ENCODE data around the gene DDX43.
"Not testable (repeated sequence)": the region's sequence is repeated elsewhere in the genome, so short reads cannot be mapped to it uniquely, and the experiment has no call there.

Gene DDX43

DNA sequence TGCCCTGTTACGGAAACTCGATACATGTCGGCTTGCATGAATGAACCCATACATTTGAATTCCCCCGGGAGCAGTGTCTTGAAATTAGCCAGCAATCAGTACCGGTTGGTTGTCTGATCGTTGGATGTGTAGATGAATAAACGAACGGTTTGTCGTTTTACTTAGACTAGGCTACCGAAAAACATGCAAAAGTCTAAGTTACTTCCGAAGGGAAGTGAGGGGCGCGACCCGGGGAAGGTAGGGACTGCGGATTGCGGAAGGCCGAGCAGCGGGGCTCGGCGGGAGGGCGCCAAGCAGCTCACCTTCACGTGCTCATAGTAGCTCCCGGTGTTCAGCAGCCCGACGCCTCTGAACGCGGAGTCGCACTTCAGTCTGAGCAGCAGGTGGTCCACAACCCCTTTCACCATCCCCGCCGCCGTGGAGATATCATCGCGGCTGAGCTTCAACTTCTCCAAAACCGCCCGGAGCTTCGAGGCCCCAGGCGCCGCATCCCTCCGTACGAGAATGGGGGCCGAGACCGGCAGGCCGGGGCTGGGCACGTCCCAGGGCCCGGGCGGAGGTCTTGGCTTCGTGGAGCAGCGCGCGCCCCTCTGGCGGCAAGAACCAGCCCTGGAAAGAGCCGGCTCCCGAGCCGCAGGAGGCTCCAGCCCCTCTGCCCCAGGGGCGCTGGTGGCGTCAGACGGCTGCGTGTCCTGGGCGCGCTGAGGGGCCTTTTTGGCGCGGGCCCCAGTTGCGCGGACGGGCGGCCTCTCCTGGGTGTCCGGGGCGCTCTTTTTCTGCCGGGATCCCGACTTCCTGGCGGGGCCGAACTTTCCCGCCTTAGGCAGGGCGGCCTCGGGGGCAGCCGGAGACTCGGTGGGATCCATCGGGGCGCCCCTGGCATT is 56.8 kb downstream of the DDX43 start:
- Histone ChIP-seq H3K36me3 (ENCODE audit: control insufficient read depth, insufficient read depth, low read length, severe bottlenecking) (no peaks in the 10 kb centered on the region), H3K27me3 (replicated peaks; ENCODE audit: control insufficient read depth, insufficient read depth, low read length) (no peaks in the 10 kb centered on the region), H3K4me1 (ENCODE audit: control insufficient read depth, insufficient read depth, low read length) (peaks cover 7% of the 10 kb centered on the region), H3K9me3 (ENCODE audit: control insufficient read depth, low read length) (no peaks in the 10 kb centered on the region), H3K4me3 (ENCODE audit: low read length) (peak overlapping the region; percentile 87), H3K9ac (ENCODE audit: low read length) (peak overlapping the region; percentile 86)
- DNase-seq (ENCODE audit: low read depth) = peak; percentile 79

DNA sequence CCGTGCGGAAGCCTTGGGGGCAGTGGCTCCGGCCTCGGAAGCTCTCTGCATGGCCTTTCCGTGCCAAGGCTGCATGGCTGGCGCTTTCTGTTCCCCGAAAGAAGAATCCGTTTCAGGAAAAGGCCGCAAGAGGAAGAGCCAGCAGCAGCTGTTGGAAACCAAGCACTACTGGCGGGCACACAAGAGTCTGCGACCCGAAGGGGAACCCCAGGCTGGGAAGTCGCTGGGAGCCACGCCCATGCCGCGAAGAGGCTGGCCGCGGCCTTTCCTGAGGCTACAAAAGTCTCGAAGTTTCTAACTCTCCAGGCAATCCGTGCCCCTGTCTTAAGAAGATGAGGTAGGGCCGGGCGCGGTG is 57.5 kb downstream of the DDX43 start, which contains the start of gene CGAS:
Gene CGAS (minus strand): TSS at position 191 of the 355 bp plus-strand sequence. CDS start 116 bp downstream, at position 75.
- DNase-seq (ENCODE audit: low read depth) = peak; percentile 75

DNA sequence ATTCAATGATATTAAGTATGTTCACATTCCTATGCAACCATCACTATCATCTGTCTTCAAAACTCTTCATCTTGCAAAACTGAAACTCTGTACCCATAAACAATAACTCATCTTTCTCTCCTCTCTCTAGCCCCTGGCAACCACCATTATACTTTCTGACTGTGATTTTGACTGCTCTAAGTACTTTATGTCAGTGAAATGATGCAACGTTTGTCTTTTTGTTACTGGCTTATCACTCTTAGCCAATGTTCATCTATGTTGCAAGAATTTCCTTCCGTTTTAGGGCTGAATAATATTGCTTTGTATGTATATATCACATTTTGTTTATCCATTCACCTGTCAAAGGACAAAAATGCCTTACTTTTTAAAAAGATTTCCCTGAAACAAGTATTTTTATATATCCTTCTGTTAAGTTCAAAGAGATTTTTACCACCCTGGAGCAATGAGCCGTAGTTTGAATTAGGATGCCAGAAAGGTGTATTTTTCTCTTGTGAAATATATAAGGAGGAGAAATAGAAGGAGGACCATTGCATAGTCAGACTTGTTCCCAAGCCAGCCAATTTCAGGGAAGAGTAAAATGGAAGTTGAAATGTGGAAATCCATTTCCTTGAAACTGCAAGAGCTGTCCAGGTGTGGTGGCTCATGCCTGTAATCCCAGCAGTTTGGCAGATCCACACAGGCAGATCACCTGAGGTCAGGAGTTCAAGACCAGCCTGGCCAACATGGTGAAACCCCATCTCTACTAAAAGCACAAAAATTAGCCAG is 61.4 kb downstream of the DDX43 start:
- Histone ChIP-seq H3K9ac (ENCODE audit: low read length) (no peak overlapping the region), H3K9me3 (ENCODE audit: control insufficient read depth, low read length) (no peaks in the 10 kb centered on the region), H3K27me3 (replicated peaks; ENCODE audit: control insufficient read depth, insufficient read depth, low read length) (no peaks in the 10 kb centered on the region), H3K36me3 (ENCODE audit: control insufficient read depth, insufficient read depth, low read length, severe bottlenecking) (no peaks in the 10 kb centered on the region), H3K4me1 (ENCODE audit: control insufficient read depth, insufficient read depth, low read length) (peaks cover 9% of the 10 kb centered on the region), H3K4me3 (ENCODE audit: low read length) (no peak overlapping the region)
- peak; percentile 55 for DNase-seq (ENCODE audit: low read depth)

More for the DNA sequence above, 57.5 kb downstream of the DDX43 start, which contains the start of gene CGAS:
- Histone ChIP-seq H3K36me3 (ENCODE audit: control insufficient read depth, insufficient read depth, low read length, severe bottlenecking) (no peaks in the 10 kb centered on the region), H3K4me1 (ENCODE audit: control insufficient read depth, insufficient read depth, low read length) (peaks cover 7% of the 10 kb centered on the region), H3K9me3 (ENCODE audit: control insufficient read depth, low read length) (no peaks in the 10 kb centered on the region), H3K4me3 (ENCODE audit: low read length) (peak within 1 kb of the TSS; percentile 87), H3K9ac (ENCODE audit: low read length) (peak within 1 kb of the TSS; percentile 86), H3K27me3 (replicated peaks; ENCODE audit: control insufficient read depth, insufficient read depth, low read length) (no peaks in the 10 kb centered on the region)

DNA sequence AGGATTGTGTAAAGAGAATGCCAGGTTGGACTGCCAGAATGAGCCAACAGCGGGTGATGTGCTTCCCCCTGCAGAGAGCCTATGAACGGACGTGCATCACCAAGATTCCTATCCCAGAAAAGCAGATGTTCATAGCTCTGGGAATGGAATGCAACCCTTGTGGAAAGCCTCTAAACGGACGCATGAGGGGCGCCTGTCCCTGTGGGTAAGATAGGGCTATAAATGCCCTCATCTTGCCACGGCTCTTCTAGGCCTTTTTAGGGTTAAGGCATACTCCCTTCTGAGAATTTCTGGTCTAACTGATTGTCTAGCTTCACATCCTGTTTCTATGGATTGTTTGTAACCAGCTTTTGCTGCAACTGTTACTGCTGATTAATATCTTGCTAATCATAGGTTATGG is 64.8 kb downstream of the DDX43 start:
- peaks cover 16% of the 10 kb centered on the region for H3K4me1 ChIP-seq (ENCODE audit: control insufficient read depth, insufficient read depth, low read length)
- not testable (repeated sequence) for H3K9ac ChIP-seq (ENCODE audit: low read length); H3K36me3 ChIP-seq (ENCODE audit: control insufficient read depth, insufficient read depth, low read length, severe bottlenecking); DNase-seq (ENCODE audit: low read depth); H3K27me3 ChIP-seq (replicated peaks; ENCODE audit: control insufficient read depth, insufficient read depth, low read length); H3K9me3 ChIP-seq (ENCODE audit: control insufficient read depth, low read length); H3K4me3 ChIP-seq (ENCODE audit: low read length)

DNA sequence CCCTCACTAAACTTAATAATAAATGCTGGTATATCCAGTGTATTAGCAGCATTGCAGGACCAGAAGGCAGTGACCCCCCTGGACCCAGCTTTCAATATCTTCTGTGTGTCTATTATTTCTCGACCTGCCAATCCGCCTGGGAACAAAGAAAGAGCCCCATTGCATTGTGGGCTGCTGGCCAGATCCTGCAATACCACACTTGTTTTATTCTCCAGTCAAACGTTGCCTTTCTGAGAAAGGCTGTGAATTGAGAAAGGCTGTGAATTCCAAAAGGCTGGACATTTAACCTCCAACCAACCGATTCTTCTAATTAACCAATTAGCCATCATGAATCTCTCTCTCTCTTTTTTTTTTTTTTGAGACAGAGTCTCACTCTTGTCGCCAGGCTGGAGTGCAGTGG is 65.4 kb downstream of the DDX43 start:
- Histone ChIP-seq H3K36me3 (ENCODE audit: control insufficient read depth, insufficient read depth, low read length, severe bottlenecking) (no peaks in the 10 kb centered on the region), H3K4me3 (ENCODE audit: low read length) (no peak overlapping the region), H3K4me1 (ENCODE audit: control insufficient read depth, insufficient read depth, low read length) (peaks cover 16% of the 10 kb centered on the region), H3K9ac (ENCODE audit: low read length) (no peak overlapping the region), H3K27me3 (replicated peaks; ENCODE audit: control insufficient read depth, insufficient read depth, low read length) (no peaks in the 10 kb centered on the region), H3K9me3 (ENCODE audit: control insufficient read depth, low read length) (no peaks in the 10 kb centered on the region)
- DNase-seq (ENCODE audit: low read depth) = no peak

DNA sequence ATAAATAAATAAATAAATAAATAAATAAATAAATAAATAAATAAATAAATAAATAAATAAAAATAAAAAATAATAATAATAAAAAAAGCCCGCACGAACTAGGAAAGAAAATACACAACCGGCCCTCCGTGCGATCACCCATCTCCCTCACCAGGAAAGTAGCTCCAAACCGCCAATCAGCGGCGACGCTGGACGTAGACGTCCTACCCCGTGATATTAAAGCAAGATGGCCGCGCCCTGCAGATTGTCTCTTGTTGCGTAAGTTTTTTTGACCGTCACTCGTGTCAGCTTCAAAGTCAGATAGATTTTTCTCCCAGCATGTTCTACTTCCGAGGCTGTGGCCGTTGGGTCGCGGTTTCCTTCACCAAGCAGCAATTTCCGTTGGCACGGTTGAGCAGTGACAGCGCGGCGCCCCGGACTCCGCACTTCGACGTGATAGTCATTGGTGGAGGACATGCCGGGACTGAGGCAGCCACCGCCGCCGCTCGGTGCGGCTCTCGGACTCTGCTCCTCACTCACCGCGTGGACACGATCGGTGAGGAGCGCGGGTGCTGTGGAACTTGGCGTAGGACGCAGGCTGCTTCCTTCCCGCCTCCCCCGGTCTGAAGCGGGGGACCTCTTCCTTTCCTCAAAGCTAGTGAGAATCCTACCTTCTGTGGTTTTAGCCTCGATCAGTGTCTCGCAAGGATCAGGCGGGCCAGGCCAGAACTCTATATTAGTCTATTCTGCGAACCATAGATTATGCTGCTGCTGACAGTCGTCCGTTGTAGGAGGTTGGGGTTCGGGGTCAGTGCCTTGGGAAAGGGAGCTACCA is 67.1 kb downstream of the DDX43 start, which contains the start of gene MTO1:
Gene MTO1 (plus strand): TSS at position 201 of the 814 bp plus-strand sequence. CDS start 118 bp downstream, at position 319.
- peak; percentile 98 for DNase-seq (ENCODE audit: low read depth)
- H3K27me3 ChIP-seq (replicated peaks; ENCODE audit: control insufficient read depth, insufficient read depth, low read length) = no peaks in the 10 kb centered on the region
- H3K4me3 ChIP-seq (ENCODE audit: low read length) = peak within 1 kb of the TSS; percentile 98
- peaks cover 12% of the 10 kb centered on the region for H3K4me1 ChIP-seq (ENCODE audit: control insufficient read depth, insufficient read depth, low read length)
- peak within 1 kb of the TSS; percentile 98 for H3K9ac ChIP-seq (ENCODE audit: low read length)
- peaks cover 8% of the 10 kb centered on the region for H3K36me3 ChIP-seq (ENCODE audit: control insufficient read depth, insufficient read depth, low read length, severe bottlenecking)
- H3K9me3 ChIP-seq (ENCODE audit: control insufficient read depth, low read length) = no peaks in the 10 kb centered on the region

Measured in adipocyte (in vitro differentiated cells).